ENCODE results near the gene KNSTRN. TPM values are rescaled to one million over a fixed set of nuclear protein-coding genes. Genes with fewer than 3 reads are reported as not detected.

KNSTRN gene
- total and polyA plus RNA-seq, 2 of the 13 experiments (the other 11 are each of a cell fraction or from before 2014, with no cell fraction given): 20.3 to 62.3 TPM

GRCh38 chr15:40412095-40412759 is 29.7 kb downstream of the KNSTRN start (continued):
- TF ChIP-seq PRDM15 (CRISPR knock-in tag; IDR thresholded peaks at IDR 0.05) (no peak), ZNF530 (CRISPR knock-in tag; IDR thresholded peaks at IDR 0.05; ENCODE audit: low read depth) (no peak), CBX5 (CRISPR knock-in tag; IDR thresholded peaks at IDR 0.05; ENCODE audit: borderline replicate concordance) (peak; percentile 28; the same call in 1 of the 2 replicates), ZNF713 (CRISPR knock-in tag; IDR thresholded peaks at IDR 0.05) (no peak), ZNF296 (CRISPR knock-in tag; conservative IDR thresholded peaks at IDR 0.05) (no peak), ZNF768 (CRISPR knock-in tag; IDR thresholded peaks at IDR 0.05) (no peak), JUND (CRISPR knock-in tag; IDR thresholded peaks at IDR 0.05) (0 out of 2 replicates have a peak, but pooled peaks have one; percentile 62), PHF8 (CRISPR knock-in tag; IDR thresholded peaks at IDR 0.05) (no peak), ZKSCAN1 (IDR thresholded peaks at IDR 0.05; ENCODE audit: low read length) (no peak), ZFP36L2 (CRISPR knock-in tag; IDR thresholded peaks at IDR 0.05) (no peak), HOXA5 (CRISPR knock-in tag; IDR thresholded peaks at IDR 0.05) (no peak), CHCHD3 (CRISPR knock-in tag; IDR thresholded peaks at IDR 0.05) (no peak), ZNF891 (CRISPR knock-in tag; IDR thresholded peaks at IDR 0.05) (no peak), NR2F1 (CRISPR knock-in tag; IDR thresholded peaks at IDR 0.05) (peak in 1 of 2 experiments; percentile 22; a peak in 2 of 4 replicates), KDM1A (CRISPR knock-in tag; IDR thresholded peaks at IDR 0.05) (no peak), ZBTB8A (CRISPR knock-in tag; IDR thresholded peaks at IDR 0.05; ENCODE audit: borderline replicate concordance, low read depth) (no peak), FOXK2 (IDR thresholded peaks at IDR 0.05) (no peak), NR1H2 (CRISPR knock-in tag; IDR thresholded peaks at IDR 0.05; ENCODE audit: borderline replicate concordance, low read depth) (no peak), HOMEZ (CRISPR knock-in tag; IDR thresholded peaks at IDR 0.05; ENCODE audit: low read depth) (no peak), ZNF251 (CRISPR knock-in tag; IDR thresholded peaks at IDR 0.05) (no peak), BORCS8-MEF2B (CRISPR knock-in tag; IDR thresholded peaks at IDR 0.05) (no peak), PCBP1 (IDR thresholded peaks at IDR 0.05; ENCODE audit: borderline replicate concordance, low read depth, low read length) (no peak), HMG20B (CRISPR knock-in tag; conservative IDR thresholded peaks at IDR 0.05) (no peak), GTF2F1 (IDR thresholded peaks at IDR 0.05; ENCODE audit: low read length) (no peak), ZNF232 (CRISPR knock-in tag; IDR thresholded peaks at IDR 0.05; ENCODE audit: borderline replicate concordance) (no peak), SATB2 (CRISPR knock-in tag; IDR thresholded peaks at IDR 0.05) (no peak), GFI1 (CRISPR knock-in tag; IDR thresholded peaks at IDR 0.05; ENCODE audit: borderline replicate concordance) (peak; percentile 70), SNAI1 (CRISPR knock-in tag; IDR thresholded peaks at IDR 0.05; ENCODE audit: borderline replicate concordance) (no peak), GATAD1 (CRISPR knock-in tag; IDR thresholded peaks at IDR 0.05) (no peak)
